Measurements from ENCODE around the gene GPR32.
"Not testable (repeated sequence)": the region's sequence is repeated elsewhere in the genome, so short reads cannot be mapped to it uniquely, and the experiment has no call there.

GPR32 gene, protein sequence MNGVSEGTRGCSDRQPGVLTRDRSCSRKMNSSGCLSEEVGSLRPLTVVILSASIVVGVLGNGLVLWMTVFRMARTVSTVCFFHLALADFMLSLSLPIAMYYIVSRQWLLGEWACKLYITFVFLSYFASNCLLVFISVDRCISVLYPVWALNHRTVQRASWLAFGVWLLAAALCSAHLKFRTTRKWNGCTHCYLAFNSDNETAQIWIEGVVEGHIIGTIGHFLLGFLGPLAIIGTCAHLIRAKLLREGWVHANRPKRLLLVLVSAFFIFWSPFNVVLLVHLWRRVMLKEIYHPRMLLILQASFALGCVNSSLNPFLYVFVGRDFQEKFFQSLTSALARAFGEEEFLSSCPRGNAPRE

GRCh38 chr19:50770164-50770563 lies at the start of gene GPR32:
Gene GPR32 (plus strand): TSS chr19:50770464. CDS start chr19:50770601, 137 bp downstream.
- not testable (repeated sequence) for DNase-seq

DNA sequence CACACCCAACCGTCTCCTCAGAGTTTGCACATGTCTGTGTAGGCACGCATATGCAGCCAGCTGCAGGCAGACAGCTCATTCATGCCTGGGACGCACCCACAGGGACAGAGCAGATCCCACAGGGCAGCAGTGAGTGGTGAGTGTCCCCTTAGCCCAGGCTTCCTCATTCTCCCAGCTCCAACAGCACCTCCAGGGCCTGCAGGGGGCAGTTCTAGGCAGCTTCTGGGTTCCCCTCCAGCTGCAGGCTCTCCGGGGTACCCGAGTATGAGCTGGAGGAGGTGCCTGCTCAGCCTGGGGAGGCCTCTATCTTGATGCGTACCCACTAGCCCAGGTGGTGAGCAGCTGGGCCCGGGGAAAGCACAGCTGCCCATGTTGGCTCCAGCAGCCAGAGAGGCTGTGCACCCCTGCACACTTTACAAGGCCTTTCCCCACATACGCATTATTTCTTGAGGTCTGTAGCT lies 49.3 kb upstream of the GPR32 start:
- DNase-seq: no peak

DNA sequence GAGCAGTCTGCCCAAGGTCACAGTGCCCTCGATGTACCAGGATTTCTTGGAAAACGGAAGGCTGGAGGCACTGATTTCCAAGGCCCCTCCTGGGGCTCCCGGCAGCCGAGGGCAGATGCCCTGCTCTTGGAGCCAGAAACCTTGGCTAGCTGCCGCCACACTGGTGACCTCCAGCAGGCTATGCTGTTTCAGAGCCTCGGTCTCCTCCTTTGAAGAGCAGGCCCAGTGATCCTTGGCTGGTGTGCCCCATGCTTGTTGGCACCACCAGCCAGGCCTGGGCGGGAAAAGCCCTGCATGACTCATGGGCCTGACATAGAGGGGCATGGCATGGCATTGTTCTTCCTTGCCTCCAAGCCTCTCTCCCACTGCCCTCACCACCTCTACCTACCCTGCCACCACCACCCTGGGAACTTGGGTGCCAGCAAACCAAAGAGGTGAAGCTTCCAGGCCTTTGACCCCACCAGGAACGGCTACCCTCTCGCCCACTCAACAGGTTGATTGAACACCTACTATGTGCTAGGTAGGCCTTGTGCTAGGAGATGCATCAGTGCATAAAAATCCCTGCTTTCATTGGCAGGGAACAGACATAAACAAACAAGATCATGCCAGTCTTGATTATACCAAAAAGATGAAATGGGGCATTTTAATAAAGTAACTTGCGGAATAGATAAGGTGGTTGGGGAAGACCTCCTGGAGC lies 48.7 kb upstream of the GPR32 start:
- no peak for DNase-seq

DNA sequence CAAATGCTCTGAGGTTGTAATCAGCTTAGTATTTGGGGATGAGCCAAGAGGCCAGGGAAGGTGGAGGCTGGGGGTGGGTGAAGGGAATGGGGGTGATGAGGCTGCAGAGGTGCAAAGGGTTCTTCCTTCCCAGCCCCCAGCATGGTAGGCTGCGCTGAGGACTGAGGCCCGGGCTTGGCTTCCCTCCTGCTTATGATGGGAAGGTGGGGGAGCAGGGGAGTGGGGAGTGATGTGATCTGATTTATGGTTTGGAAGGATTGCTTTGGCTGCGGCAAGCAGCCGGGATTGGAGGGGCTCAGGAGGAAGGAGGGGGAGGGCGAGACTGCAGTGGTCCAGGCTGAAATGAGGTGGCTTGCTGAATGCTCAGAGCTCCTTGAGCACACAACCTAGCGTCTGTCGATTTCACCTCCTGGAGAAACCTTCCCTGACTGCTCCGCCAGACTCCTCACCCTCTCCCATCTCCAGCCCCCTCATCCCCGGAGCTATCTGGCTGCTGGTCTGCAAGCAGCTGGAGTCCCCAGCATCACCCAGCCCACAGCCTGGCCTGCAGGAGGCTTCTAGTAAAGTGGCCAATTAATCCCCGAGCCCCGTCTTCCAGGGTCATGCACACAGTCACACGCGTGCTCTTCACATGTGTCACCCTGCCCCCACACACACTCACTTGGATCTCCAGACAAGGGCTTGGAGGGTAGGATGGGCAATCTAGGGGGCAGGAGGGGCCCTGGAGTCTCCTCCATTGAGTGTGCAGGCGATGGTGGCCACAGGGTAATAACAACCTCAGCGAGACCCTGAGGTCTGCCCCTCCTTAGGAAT lies 47.9 kb upstream of the GPR32 start:
- DNase-seq: no peak

- DNase-seq: no peak
Measured at GRCh38 chr19:50723069-50723468, 47.2 kb upstream of the GPR32 start, which contains the start of gene CLEC11A. Gene CLEC11A (plus strand): TSS chr19:50723364. CDS start chr19:50723526, 162 bp downstream.

GRCh38 chr19:50723735-50724521 lies 46.3 kb upstream of the GPR32 start:
- no peak for DNase-seq

DNA sequence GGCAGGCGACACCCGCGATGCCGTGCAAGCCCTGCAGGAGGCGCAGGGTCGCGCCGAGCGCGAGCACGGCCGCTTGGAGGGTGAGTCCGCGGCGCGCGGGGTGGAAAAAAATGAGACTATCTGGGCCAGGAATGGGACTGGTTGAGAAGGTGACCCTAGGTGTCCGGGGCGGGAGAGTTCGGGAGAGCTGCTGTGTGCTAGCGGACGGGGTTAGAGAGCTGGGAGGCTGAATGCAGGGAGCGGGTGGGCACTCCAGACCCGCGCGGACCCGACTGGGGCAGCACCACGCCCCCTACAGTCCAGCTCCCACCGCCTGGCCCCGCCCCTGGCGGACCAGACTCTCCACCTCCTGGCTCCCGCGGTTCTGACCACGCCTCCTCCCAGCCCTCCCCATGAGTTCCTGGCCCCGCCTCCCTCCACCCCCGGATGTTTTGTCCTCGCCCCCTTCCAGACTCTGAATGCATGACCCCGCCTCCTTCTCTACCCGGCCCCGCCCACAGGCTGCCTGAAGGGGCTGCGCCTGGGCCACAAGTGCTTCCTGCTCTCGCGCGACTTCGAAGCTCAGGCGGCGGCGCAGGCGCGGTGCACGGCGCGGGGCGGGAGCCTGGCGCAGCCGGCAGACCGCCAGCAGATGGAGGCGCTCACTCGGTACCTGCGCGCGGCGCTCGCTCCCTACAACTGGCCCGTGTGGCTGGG lies 45.6 kb upstream of the GPR32 start:
- DNase-seq: peak; percentile 93

- no peak for DNase-seq
Measured at GRCh38 chr19:50725218-50725910, 44.9 kb upstream of the GPR32 start.

DNA sequence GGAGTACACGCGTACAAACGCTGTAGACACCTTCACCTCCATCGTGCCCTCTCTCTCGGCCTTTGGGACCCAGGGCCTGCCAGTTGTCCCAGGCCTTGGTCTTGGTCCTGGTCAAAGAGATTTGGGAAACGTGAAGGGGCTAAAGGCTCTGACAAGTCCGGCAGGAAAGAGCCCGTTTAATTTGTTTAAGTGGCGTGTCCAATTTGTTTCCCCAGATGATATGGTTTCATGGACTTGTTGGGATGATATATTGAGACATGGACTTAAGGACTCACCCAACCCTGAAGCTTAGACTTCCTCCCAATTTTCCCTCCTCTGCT lies 44.4 kb upstream of the GPR32 start:
- DNase-seq: no peak

- DNase-seq: peak; percentile 64
Measured at GRCh38 chr19:50728084-50728737, 42.1 kb upstream of the GPR32 start.

GRCh38 chr19:50729894-50730293 lies 40.4 kb upstream of the GPR32 start:
- DNase-seq: no peak

GRCh38 chr19:50735869-50736268 lies 34.4 kb upstream of the GPR32 start:
- DNase-seq: no peak

- no peak for DNase-seq
Measured at GRCh38 chr19:50736338-50736737, 33.9 kb upstream of the GPR32 start.

DNA sequence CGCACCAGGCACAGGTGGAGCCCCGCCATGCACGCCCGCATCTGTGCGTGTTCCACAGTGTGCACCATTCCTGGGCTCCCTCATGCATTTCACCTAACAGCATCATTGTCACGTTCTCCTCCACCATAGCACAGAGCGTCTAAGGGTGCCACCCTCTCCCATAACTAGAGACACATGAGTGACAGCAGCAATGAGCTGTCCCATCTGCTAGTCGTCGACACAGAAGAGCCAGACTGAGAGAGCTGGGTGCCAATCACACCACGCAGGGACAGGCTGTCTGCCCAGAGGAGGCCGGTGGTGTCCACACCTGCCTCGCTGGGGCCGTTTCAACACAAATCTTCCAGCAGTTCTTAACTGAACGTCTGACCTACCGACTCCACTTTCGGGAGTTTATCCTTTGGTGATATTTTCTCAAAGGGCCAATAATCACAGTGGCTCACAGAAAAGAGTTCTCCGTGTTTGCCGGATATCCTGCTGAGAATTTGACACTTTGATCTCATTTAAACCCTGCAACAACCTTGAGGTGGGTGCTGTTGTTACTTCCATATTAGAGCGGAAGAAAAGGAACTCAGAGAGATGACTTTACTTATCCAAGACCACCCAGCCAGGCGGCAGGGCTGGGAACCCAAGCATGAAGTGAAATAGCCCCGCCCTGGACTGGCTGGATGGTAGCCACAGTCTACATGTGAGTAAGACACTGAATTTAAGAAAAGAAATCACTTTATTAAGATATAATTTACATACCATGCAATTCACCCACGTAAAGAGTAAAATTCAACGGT lies 30.9 kb upstream of the GPR32 start:
- no peak for DNase-seq

DNA sequence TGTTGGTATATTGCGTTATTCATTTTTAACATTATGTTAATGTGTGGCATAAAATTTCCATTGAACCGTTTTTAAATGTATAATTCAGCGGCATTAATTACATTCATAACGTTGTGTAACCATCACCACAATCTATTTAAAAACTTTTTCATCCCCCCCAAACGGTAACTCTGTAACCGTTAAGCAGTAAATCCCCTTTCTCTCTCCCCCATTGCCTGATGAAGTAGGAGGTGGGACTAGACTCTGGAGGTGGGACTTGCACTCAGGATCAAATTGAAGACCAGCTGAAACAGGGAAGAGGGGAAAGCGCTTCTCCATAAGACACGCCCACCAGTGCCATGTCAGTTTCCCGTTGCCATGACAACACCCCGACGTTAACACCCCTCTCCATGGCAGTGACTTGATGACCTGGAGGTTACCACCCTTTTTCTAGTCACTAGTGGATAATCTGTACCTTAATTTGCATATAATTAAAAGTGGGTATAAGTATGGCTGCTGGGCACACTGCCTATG lies 30.3 kb upstream of the GPR32 start:
- no peak for DNase-seq

DNA sequence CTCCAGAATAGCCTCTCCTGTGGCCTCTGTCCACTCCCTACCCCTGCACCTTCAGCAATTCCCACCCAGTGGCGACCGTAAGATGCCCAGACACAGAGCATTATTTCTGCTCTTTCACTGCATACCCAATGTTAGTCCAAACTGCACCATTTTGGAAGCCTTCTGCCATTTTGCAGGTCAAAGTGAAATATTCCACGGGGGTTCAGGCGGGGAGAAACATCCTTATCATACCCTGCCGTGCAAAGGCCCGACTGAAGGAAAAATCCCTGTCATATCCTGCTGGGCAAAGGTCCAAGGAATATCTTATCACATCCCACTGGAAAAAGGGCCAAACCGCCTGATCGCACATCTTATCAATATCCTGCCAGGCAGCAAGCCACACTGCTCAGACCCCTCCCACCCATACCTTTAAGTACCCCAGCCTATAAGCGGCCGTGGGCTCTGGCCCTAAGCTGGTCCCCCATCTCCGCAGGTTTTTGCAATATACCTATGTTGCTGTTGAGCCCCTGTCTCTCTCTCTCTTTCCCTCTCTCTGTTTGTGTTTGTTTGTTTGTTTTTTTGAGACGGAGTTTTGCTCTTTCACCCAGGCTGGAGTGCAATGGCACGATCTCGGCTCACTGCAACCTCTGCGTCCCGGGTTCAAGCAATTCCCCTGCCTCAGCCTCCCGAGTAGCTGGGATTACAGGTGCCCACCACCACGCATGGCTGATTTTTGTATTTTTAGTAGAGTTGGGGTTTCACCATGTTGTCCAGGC lies 28.9 kb upstream of the GPR32 start:
- DNase-seq: no peak

GRCh38 chr19:50743537-50743936 lies 26.7 kb upstream of the GPR32 start:
- no peak for DNase-seq

DNA sequence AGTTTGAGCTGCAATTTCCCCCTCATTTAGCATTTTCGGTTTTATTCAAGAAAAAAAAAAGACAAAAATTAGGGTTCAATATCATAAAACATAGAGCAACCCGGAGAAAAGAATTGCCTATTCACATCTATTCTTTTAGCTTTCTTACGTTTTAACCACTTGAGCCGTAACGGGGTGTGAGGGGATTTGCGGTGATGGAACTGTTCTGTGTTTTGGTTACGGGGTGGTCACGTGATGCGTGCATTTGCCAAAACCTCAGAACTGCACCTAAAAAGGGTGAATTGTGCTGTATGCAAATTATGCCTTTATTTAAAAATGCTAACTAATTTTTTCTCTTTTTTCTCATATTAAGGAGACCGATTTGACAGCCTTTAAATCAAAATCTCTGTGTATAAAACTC lies 25.0 kb upstream of the GPR32 start:
- no peak for DNase-seq

- DNase-seq: not testable (repeated sequence)
Measured at GRCh38 chr19:50747141-50747540, 23.1 kb upstream of the GPR32 start.

All from CD4-positive, alpha-beta T cell treated with Interleukin-12 subunit alpha and Interleukin-12 subunit beta, for 1 hour (primary cell).